GM23248 (cell line): ENCODE measurements around the gene NRP2. TPM values are rescaled to one million over a fixed set of nuclear protein-coding genes. Genes with fewer than 3 reads are reported as not detected.

Experiments
- DNase-seq: peaks from one replicate; pipeline ENCODE4 v3.0.0-alpha.2; 2015
- H2AFZ ChIP-seq: fragments of 200-600 bp; sonication (generic); 2 replicates; pipeline ENCODE4 v1.6.1; 2016; ENCODE audit warnings: antibody characterized with exemption
- H3F3A ChIP-seq: fragments of 200-600 bp; sonication (generic); 2 replicates; pipeline ENCODE4 v1.6.1; 2016; ENCODE audit warnings: mild to moderate bottlenecking, antibody characterized with exemption, mixed run types; ENCODE audit not compliant: insufficient read depth
- H3K27ac ChIP-seq: fragments of 200-600 bp; sonication (generic); 2 replicates; pipeline ENCODE4 v1.5.1; 2016; ENCODE audit warnings: mild to moderate bottlenecking
- H3K27me3 ChIP-seq: fragments of 200-600 bp; sonication (generic); replicated peaks from 2 replicates; pipeline ENCODE4 v1.6.1; 2016; ENCODE audit warnings: mild to moderate bottlenecking; ENCODE audit not compliant: insufficient read depth
- H3K36me3 ChIP-seq: fragments of 200-600 bp; sonication (generic); 2 replicates; pipeline ENCODE4 v1.6.1; 2016; ENCODE audit warnings: low read depth, mild to moderate bottlenecking
- H3K4me1 ChIP-seq: fragments of 200-600 bp; sonication (generic); 2 replicates; pipeline ENCODE4 v1.6.1; 2016; ENCODE audit warnings: mild to moderate bottlenecking; ENCODE audit not compliant: insufficient read depth
- H3K4me2 ChIP-seq: fragments of 200-600 bp; sonication (generic); one replicate; pipeline ENCODE4 v1.6.1; 2016; ENCODE audit warnings: mild to moderate bottlenecking; ENCODE audit not compliant: unreplicated experiment
- H3K4me3 ChIP-seq: fragments of 200-600 bp; sonication (generic); 2 replicates; pipeline ENCODE4 v1.5.1; 2016; ENCODE audit warnings: mild to moderate bottlenecking
- H3K79me2 ChIP-seq: fragments of 200-600 bp; sonication (generic); 2 replicates; pipeline ENCODE4 v1.6.1; 2016; ENCODE audit warnings: mild to moderate bottlenecking; ENCODE audit not compliant: insufficient read depth
- H3K9ac ChIP-seq: fragments of 200-600 bp; sonication (generic); 2 replicates; pipeline ENCODE4 v1.6.1; 2016; ENCODE audit warnings: mild to moderate bottlenecking
- H3K9me2 ChIP-seq: fragments of 200-600 bp; sonication (generic); 2 replicates; pipeline ENCODE4 v1.6.1; 2016; ENCODE audit warnings: mixed run types, mild to moderate bottlenecking, moderate library complexity; ENCODE audit not compliant: insufficient read depth
- H3K9me3 ChIP-seq: fragments of 200-600 bp; sonication (generic); one replicate; pipeline ENCODE4 v1.6.1; 2017; ENCODE audit warnings: low read depth
- H4K20me1 ChIP-seq: fragments of 200-600 bp; sonication (generic); 2 replicates; pipeline ENCODE4 v1.6.0; 2016; ENCODE audit not compliant: insufficient read depth
- EZH2 ChIP-seq: fragments of 200-600 bp; sonication (generic); IDR thresholded peaks from 2 replicates; pipeline ENCODE4 v1.6.1; 2018; ENCODE audit warnings: antibody characterized with exemption, mild to moderate bottlenecking; ENCODE audit not compliant: insufficient read depth, poor library complexity, severe bottlenecking
- EZH2phosphoT487 ChIP-seq: fragments of 200-600 bp; sonication (generic); IDR thresholded peaks from 2 replicates; pipeline ENCODE4 v1.6.1; 2018; ENCODE audit warnings: antibody characterized with exemption, moderate library complexity, mild to moderate bottlenecking, low read depth; ENCODE audit not compliant: insufficient read depth
- WGBS, 2 experiments: methylation state at CpG; one replicate each; pipeline ENCODE4 v1.1.6; 2015 to 2017; ENCODE audit warnings: low lambda C conversion rate in 2 of 2, low coverage in 1 of 2; ENCODE audit errors: missing lambda C conversion rate in 2 of 2; 5-methylcytosine and 5-hydroxymethylcytosine counted together
- in situ Hi-C: fragments of 300-500 bp; cut with MboI; formaldehyde crosslinking; loops from 2 replicates; pipeline ENCODE4 v1.15.0; 2020
- polyA plus RNA-seq: library from polyadenylated mRNA; unstranded; fragments of >200 nt; fragmentation: Nextera tagmentation; extraction: Ambion mirVana; gene quantifications from 2 replicates; pipeline ENCODE4 v1.2.1, GENCODE V29; 2016
- total RNA-seq: library from RNA; depleted of rRNA; stranded (reverse); fragments of >200 nt; shearing (Covaris generic); gene quantifications from 2 replicates; pipeline ENCODE4 v1.2.3, GENCODE V29; 2014

The NRP2 gene
- total and polyA plus RNA-seq, 2 experiments from 2014 or later: 6.9 to 9.0 TPM

DNA sequence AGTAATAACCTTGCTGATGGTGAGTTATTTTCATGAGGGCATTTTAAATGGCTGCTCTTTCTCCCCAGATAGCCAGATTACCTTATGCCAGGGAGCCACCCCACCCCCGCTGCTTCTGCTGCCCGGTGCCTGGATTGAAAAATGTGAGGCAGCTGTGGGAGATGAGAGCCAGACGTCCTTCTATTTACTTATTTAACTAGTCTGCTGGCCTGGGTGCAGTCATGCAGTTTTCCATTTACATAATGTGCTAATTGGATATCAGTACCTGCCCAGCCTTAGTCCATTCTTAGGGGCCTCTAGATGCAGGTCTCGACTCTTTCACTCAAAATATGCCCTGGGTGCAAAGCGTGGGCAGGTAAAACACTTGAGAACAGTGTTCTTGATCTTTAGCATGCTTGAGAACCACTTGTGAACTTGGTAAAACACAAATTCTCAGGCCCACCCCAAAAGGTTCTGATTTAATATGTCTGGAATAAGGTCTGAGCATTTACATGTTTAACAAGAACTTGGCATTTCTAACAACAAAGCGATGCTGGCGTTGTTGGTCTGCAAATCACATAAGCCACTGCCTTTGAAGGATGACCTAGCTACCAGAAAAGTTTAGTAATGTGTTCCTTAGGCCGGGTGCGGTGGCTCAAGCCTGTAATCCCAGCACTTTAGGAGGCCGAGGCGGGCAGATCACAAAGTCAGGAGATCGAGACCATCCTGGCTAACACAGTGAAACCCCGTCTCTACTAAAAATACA lies 154.3 kb downstream of the NRP2 start:
- no peak for DNase-seq
- H4K20me1 ChIP-seq: no peaks in the 10 kb centered on the region
- TF ChIP-seq EZH2 (no peak), EZH2phosphoT487 (no peak)
- no peaks in the 10 kb centered on the region for H3F3A ChIP-seq
- H3K27ac ChIP-seq: no peak overlapping the region
- H3K79me2 ChIP-seq: no peaks in the 10 kb centered on the region
- no peak overlapping the region for H3K4me2 ChIP-seq
- peaks cover 5% of the 10 kb centered on the region; the same call in 1 of the 2 replicates for H3K27me3 ChIP-seq
- WGBS, 2 experiments: 65 to 67% methylated on average over 13 of the region's 13 CpGs
- no peaks in the 10 kb centered on the region for H3K36me3 ChIP-seq
- no peak overlapping the region for H3K4me3 ChIP-seq
- in situ Hi-C loops: no loop called here
- no peaks in the 10 kb centered on the region for H3K9me3 ChIP-seq
- H3K9me2 ChIP-seq: no peaks in the 10 kb centered on the region
- no peak overlapping the region for H2AFZ ChIP-seq
- H3K4me1 ChIP-seq: no peaks in the 10 kb centered on the region
- H3K9ac ChIP-seq: no peak overlapping the region

DNA sequence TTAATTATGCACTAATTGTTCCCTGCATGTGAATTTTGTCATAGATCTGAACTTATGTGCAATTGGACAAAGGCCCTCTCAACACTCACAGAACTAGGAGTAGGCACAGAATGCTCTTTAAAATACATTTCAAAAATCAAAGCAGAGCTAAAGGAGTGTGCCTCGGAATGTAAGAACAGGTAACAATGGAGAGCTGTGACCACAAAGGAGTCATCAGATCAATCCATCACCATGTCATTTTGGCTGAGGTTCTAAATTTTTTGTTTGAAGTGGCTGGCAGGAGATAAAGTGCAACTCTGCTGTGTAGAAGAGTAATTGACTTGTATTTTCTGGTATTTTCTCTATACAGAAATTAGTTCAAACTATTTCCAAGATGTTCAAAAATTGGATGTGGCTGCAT lies 155.4 kb downstream of the NRP2 start:
- TF ChIP-seq EZH2: no peak
- no peak for TF ChIP-seq EZH2phosphoT487
- no peaks in the 10 kb centered on the region for H3K36me3 ChIP-seq
- H3K27me3 ChIP-seq: peaks cover under 1% of the 10 kb centered on the region; the same call in 1 of the 2 replicates
- H3K9me2 ChIP-seq: no peaks in the 10 kb centered on the region
- H3K27ac ChIP-seq: no peak overlapping the region
- in situ Hi-C loops: no loop called here
- H3K79me2 ChIP-seq: no peaks in the 10 kb centered on the region
- DNase-seq: no peak
- WGBS, 2 experiments: 60 to 67% methylated on average over 1 of the region's 1 CpG
- no peaks in the 10 kb centered on the region for H3F3A ChIP-seq
- no peaks in the 10 kb centered on the region for H3K9me3 ChIP-seq
- no peaks in the 10 kb centered on the region for H4K20me1 ChIP-seq
- H3K4me3 ChIP-seq: no peak overlapping the region
- H2AFZ ChIP-seq: no peak overlapping the region
- H3K9ac ChIP-seq: no peak overlapping the region
- H3K4me2 ChIP-seq: no peak overlapping the region
- H3K4me1 ChIP-seq: no peaks in the 10 kb centered on the region

DNA sequence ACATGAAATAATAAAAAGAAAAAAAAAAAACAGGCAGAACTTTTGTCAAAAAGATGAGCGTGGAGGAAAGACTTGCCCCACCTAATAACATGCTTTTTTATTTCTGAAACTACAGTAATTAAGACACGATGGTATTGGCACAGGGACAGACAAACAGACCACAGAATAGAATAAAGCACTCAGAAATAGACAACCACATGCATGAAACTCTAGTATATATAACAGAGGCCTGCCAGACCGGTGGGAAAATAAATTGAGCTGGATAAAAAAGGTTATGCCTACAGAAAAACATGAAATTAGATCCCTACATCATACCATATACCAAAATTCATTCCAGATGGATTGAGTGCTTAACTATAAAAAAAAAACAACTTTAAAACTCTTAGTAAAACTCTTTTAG lies 163.1 kb downstream of the NRP2 start:
- no peaks in the 10 kb centered on the region for H4K20me1 ChIP-seq
- H3F3A ChIP-seq: no peaks in the 10 kb centered on the region
- DNase-seq: no peak
- no peaks in the 10 kb centered on the region for H3K9me3 ChIP-seq
- 16 to 19% methylated on average over 3 of the region's 3 CpGs for WGBS, 2 experiments
- no peak overlapping the region for H3K9ac ChIP-seq
- TF ChIP-seq EZH2phosphoT487 (no peak), EZH2 (no peak)
- no peaks in the 10 kb centered on the region for H3K9me2 ChIP-seq
- H3K4me2 ChIP-seq: no peak overlapping the region
- in situ Hi-C loops: no loop called here
- H3K27ac ChIP-seq: no peak overlapping the region
- no peak overlapping the region for H3K4me3 ChIP-seq
- no peaks in the 10 kb centered on the region for H3K79me2 ChIP-seq
- H2AFZ ChIP-seq: no peak overlapping the region
- H3K4me1 ChIP-seq: no peaks in the 10 kb centered on the region
- no peaks in the 10 kb centered on the region for H3K36me3 ChIP-seq
- peaks cover 4% of the 10 kb centered on the region; the same call in 1 of the 2 replicates for H3K27me3 ChIP-seq
